ENCODE measurements around the gene INPP5A. TPM values are rescaled to one million over a fixed set of nuclear protein-coding genes. Genes with fewer than 3 reads are reported as not detected.

INPP5A gene
- total RNA-seq, 1 donor from 2014 or later = 45.2 TPM

DNA sequence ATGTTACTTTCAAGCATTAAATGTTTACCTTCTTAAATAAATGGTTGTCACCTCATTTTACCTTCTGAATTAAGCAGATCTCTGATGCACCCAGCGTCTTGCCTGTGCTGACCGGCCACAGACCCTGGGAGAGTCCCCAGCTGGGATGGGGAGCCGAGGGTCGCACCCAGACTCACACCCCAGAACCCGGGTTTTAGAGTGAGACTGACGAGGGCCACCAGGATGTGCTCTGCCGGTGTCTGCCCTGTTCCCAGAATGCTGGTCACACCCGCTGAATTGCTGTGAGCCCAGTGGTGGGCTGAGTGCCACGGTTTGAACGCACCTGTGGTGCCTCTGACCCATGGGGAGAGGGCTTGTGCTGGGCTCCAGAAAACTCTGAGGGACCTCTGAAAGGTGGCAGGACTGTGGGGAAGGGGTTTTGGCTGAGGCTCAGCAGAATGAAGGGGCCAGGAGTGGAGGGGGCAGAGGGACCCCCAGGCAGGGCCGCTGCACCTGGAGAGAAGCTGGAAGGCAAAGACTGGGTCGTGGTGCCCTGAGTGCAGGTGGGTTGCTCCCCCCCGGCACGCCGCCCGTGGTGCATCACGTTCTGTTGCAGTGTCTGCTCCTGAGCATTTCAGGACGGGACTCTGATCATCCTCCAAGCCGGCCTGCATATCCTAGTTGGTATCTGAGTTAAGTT, 39.2 kb downstream of the INPP5A start:
- no peak overlapping the region for H3K4me3 Mint-ChIP-seq (ENCODE audit: unreplicated experiment)
- H3K27me3 Mint-ChIP-seq (ENCODE audit: unreplicated experiment) = peaks cover 7% of the 10 kb centered on the region
- no peaks in the 10 kb centered on the region for H3K9me3 Mint-ChIP-seq (ENCODE audit: unreplicated experiment)
- no peak overlapping the region for H3K27ac Mint-ChIP-seq (ENCODE audit: unreplicated experiment)
- DNase-seq (ENCODE audit: low spot score) = no peak
- no peaks in the 10 kb centered on the region for H3K36me3 Mint-ChIP-seq (ENCODE audit: low read depth, unreplicated experiment)
- H3K4me1 Mint-ChIP-seq (ENCODE audit: unreplicated experiment) = peaks cover 4% of the 10 kb centered on the region
- TF ChIP-seq, protein P1, sequence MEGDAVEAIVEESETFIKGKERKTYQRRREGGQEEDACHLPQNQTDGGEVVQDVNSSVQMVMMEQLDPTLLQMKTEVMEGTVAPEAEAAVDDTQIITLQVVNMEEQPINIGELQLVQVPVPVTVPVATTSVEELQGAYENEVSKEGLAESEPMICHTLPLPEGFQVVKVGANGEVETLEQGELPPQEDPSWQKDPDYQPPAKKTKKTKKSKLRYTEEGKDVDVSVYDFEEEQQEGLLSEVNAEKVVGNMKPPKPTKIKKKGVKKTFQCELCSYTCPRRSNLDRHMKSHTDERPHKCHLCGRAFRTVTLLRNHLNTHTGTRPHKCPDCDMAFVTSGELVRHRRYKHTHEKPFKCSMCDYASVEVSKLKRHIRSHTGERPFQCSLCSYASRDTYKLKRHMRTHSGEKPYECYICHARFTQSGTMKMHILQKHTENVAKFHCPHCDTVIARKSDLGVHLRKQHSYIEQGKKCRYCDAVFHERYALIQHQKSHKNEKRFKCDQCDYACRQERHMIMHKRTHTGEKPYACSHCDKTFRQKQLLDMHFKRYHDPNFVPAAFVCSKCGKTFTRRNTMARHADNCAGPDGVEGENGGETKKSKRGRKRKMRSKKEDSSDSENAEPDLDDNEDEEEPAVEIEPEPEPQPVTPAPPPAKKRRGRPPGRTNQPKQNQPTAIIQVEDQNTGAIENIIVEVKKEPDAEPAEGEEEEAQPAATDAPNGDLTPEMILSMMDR (IDR thresholded peaks at IDR 0.05; ENCODE audit: unreplicated experiment) = no peak

DNA sequence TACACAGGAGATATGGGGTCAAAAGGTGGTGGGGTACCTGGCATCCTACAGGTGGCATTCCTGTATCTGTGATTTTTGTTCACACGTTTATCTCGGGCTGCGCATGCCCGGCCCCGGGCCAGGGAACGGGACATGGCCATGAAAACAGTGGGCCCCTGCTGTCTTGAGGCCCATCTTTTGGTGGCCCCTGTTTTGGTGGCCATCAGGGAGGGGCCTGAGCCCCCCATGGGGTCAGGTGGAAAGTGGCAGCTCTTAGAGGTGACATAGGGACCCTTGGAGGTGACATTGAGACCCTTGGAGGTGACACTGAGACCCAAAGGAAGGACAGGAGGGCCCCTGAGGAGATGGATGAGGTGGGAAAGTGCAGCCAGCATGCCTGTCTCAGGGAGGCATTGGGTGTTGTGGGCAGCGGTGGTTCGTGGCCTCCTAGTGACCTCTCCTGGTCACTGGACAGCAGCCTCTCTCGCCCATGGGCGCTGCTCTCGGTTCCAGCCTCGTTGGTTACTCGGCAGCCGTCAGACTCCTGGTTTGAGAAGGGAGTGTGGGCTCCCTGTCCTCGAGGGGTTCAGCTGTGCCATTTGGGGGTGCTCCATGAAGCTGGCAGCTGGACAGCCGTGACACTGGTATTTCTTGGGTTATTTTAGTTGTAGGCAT, 39.9 kb downstream of the INPP5A start:
- no peaks in the 10 kb centered on the region for H3K36me3 Mint-ChIP-seq (ENCODE audit: low read depth, unreplicated experiment)
- H3K9me3 Mint-ChIP-seq (ENCODE audit: unreplicated experiment) = no peaks in the 10 kb centered on the region
- H3K4me1 Mint-ChIP-seq (ENCODE audit: unreplicated experiment) = peaks cover 4% of the 10 kb centered on the region
- no peak for DNase-seq (ENCODE audit: low spot score)
- H3K27ac Mint-ChIP-seq (ENCODE audit: unreplicated experiment) = no peak overlapping the region
- no peak overlapping the region for H3K4me3 Mint-ChIP-seq (ENCODE audit: unreplicated experiment)
- TF ChIP-seq, protein P1 (IDR thresholded peaks at IDR 0.05; ENCODE audit: unreplicated experiment) = no peak
- H3K27me3 Mint-ChIP-seq (ENCODE audit: unreplicated experiment) = peaks cover 5% of the 10 kb centered on the region

DNA sequence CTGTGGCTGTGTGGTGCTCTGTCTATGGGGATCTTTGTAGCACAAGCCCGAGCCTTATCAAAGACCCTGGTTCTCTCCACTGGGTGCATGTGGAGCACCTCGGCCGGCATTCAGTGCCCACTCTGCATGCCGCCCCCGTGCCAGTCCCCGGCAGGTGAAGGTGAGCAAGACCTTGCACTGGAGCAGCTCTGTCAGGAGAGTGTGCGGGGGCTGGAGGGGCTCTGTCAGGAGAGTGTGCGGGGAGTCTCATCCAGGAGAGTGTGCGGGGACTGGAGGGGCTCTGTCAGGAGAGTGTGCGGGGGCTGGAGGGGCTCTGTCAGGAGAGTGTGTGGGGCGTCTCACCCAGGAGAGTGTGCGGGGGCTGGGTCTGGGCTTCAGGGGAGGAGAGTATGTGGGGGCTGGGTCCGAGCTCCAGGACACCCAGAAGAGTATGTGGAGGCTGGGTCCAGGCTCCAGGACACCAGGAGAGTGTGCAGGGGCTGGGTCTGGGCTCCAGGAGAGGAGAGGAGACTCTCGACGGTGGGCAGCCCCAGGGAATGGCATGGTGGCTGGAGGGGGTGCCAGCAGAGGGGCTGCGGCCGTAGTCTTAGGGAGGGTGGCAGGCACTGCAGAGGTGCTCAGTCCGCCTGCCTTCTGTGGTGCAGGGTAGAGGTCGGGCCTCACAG, 40.8 kb downstream of the INPP5A start:
- DNase-seq (ENCODE audit: low spot score) = no peak
- no peaks in the 10 kb centered on the region for H3K9me3 Mint-ChIP-seq (ENCODE audit: unreplicated experiment)
- peaks cover 5% of the 10 kb centered on the region for H3K27me3 Mint-ChIP-seq (ENCODE audit: unreplicated experiment)
- no peak overlapping the region for H3K4me3 Mint-ChIP-seq (ENCODE audit: unreplicated experiment)
- H3K27ac Mint-ChIP-seq (ENCODE audit: unreplicated experiment) = no peak overlapping the region
- no peaks in the 10 kb centered on the region for H3K36me3 Mint-ChIP-seq (ENCODE audit: low read depth, unreplicated experiment)
- TF ChIP-seq, protein P1 (IDR thresholded peaks at IDR 0.05; ENCODE audit: unreplicated experiment) = no peak
- H3K4me1 Mint-ChIP-seq (ENCODE audit: unreplicated experiment) = peaks cover 7% of the 10 kb centered on the region

DNA sequence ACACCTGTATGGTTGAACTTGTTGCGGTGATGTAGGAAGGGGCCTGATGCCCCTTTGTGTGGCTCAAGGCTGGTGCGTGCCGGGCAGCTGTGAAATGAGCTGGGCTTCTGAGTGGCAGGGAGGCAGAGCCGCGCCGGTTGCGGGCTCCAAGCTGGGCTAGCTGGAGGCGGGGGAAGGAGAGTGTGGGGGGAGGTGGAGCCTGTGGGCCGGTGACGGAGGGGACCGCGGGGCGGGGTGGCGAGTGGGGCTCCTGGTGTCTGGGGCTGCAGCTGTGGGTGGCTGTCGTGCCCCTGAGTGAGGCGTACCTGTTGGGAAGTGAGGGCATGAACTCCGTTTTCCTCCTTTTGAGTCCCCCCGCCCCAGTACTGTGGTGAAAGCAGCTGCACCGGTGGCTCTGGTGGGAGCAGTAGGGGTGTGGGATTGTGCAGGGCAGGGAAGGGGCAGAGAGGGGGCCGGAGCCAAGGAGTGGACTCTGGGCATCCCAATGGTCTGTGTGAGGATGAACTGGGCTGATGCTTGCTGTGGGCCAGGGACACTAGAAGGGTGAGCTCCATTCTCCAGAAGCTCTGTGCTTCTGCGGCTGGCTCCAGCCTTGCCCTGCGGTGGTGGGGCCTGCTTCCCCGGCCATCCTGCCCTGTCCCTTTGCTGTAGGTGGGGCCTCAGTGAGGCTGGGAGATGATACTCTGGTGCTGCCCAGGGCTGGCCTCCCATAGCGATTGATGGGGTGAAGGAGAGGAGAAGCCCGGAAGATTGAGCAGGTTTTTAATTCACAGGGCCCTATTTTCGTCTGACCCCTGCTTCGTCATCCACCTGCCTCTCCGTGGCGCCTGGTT, 41.7 kb downstream of the INPP5A start:
- no peaks in the 10 kb centered on the region for H3K36me3 Mint-ChIP-seq (ENCODE audit: low read depth, unreplicated experiment)
- H3K4me1 Mint-ChIP-seq (ENCODE audit: unreplicated experiment) = peaks cover 9% of the 10 kb centered on the region
- no peak overlapping the region for H3K4me3 Mint-ChIP-seq (ENCODE audit: unreplicated experiment)
- TF ChIP-seq, protein P1 (IDR thresholded peaks at IDR 0.05; ENCODE audit: unreplicated experiment) = no peak
- H3K27ac Mint-ChIP-seq (ENCODE audit: unreplicated experiment) = no peak overlapping the region
- no peak for DNase-seq (ENCODE audit: low spot score)
- H3K9me3 Mint-ChIP-seq (ENCODE audit: unreplicated experiment) = no peaks in the 10 kb centered on the region
- H3K27me3 Mint-ChIP-seq (ENCODE audit: unreplicated experiment) = peaks cover 5% of the 10 kb centered on the region

Data from endothelial cell (in vitro differentiated cells).